Mesenchymal stem cell (in vitro differentiated cells and primary cell): Measurements from ENCODE around the gene PDE9A.

Experiments used
- DNase-seq: peaks from one replicate; pipeline ENCODE4 v3.0.0-alpha.2; 2013
- H2AFZ ChIP-seq: one replicate; pipeline ENCODE4 v1.6.1; 2013; ENCODE audit warnings: low read depth, mild to moderate bottlenecking, control low read depth, inconsistent platforms, low read length, moderate library complexity
- H2AK5ac ChIP-seq: 2 replicates; pipeline ENCODE4 v1.6.1; 2013; ENCODE audit warnings: low read length, moderate library complexity, mild to moderate bottlenecking, inconsistent platforms; ENCODE audit not compliant: severe bottlenecking
- H2BK120ac ChIP-seq: one replicate; pipeline ENCODE4 v1.6.1; 2013; ENCODE audit warnings: low read depth, mild to moderate bottlenecking, inconsistent platforms, low read length, moderate library complexity
- H2BK12ac ChIP-seq, 2 experiments: one replicate each; pipeline ENCODE4 v1.6.1; 2013; ENCODE audit warnings: inconsistent platforms in 2 of 2, low read length in 2 of 2, mild to moderate bottlenecking in 2 of 2, moderate library complexity in 2 of 2, control low read depth in 1 of 2
- H2BK15ac ChIP-seq: one replicate; pipeline ENCODE4 v1.6.1; 2013; ENCODE audit warnings: mild to moderate bottlenecking, low read depth, inconsistent platforms; ENCODE audit not compliant: poor library complexity, severe bottlenecking
- H2BK5ac ChIP-seq: 2 replicates; pipeline ENCODE4 v1.6.1; 2013; ENCODE audit warnings: low read depth, mild to moderate bottlenecking, low read length, control low read depth, inconsistent platforms; ENCODE audit not compliant: poor library complexity, severe bottlenecking
- H3K14ac ChIP-seq, 2 experiments: one replicate each; pipeline ENCODE4 v1.6.1; 2013; ENCODE audit warnings: inconsistent platforms in 2 of 2, low read length in 2 of 2, control low read depth in 1 of 2, mild to moderate bottlenecking in 1 of 2, moderate library complexity in 1 of 2
- H3K18ac ChIP-seq, 2 experiments: one replicate each; pipeline ENCODE4 v1.6.1; 2013; ENCODE audit warnings: inconsistent platforms in 2 of 2, low read length in 2 of 2, control low read depth in 1 of 2, low read depth in 1 of 2, mild to moderate bottlenecking in 1 of 2
- H3K23ac ChIP-seq, 2 experiments: one replicate each; pipeline ENCODE4 v1.6.1; 2013; ENCODE audit warnings: inconsistent platforms in 2 of 2, low read length in 2 of 2, mild to moderate bottlenecking in 2 of 2, moderate library complexity in 2 of 2, control low read depth in 1 of 2
- H3K27ac ChIP-seq: 2 replicates; pipeline ENCODE4 v1.5.1; 2013; ENCODE audit warnings: mild to moderate bottlenecking, moderate library complexity, low read length, control low read depth, inconsistent platforms; ENCODE audit not compliant: poor library complexity, severe bottlenecking
- H3K27me3 ChIP-seq, 2 experiments: 2 replicates each; pipeline versions ENCODE4 v1.6.1 to v1.7.0; 2013; ENCODE audit warnings: low read length in 2 of 2, mild to moderate bottlenecking in 2 of 2, moderate library complexity in 2 of 2, control low read depth in 1 of 2, inconsistent platforms in 1 of 2; ENCODE audit not compliant: control insufficient read depth in 1 of 2, insufficient read depth in 1 of 2
- H3K36me3 ChIP-seq, 2 experiments: 2 replicates each; pipeline versions ENCODE4 v1.6.1 to v1.7.0; 2013; ENCODE audit warnings: low read length in 2 of 2, control low read depth in 1 of 2, inconsistent platforms in 1 of 2, low read depth in 1 of 2, mild to moderate bottlenecking in 1 of 2; ENCODE audit not compliant: insufficient read depth in 2 of 2, control insufficient read depth in 1 of 2
- H3K4ac ChIP-seq, 2 experiments: one replicate each; pipeline ENCODE4 v1.6.1; 2013; ENCODE audit warnings: inconsistent platforms in 2 of 2, low read length in 2 of 2, mild to moderate bottlenecking in 2 of 2, moderate library complexity in 2 of 2, control low read depth in 1 of 2, low read depth in 1 of 2
- H3K4me1 ChIP-seq: 2 replicates; pipeline ENCODE4 v1.6.1; 2013; ENCODE audit warnings: low read depth, low read length, control low read depth; ENCODE audit not compliant: control insufficient read depth, insufficient read depth
- H3K4me2 ChIP-seq: 2 replicates; pipeline ENCODE4 v1.6.1; 2013; ENCODE audit warnings: low read length, mild to moderate bottlenecking, inconsistent platforms; ENCODE audit not compliant: poor library complexity, severe bottlenecking
- H3K4me3 ChIP-seq, 2 experiments: 2 replicates each; pipeline versions ENCODE4 v1.5.1 to v1.7.0; 2013; ENCODE audit warnings: low read length in 2 of 2, mild to moderate bottlenecking in 2 of 2, control low read depth in 1 of 2, low read depth in 1 of 2; ENCODE audit not compliant: insufficient read depth in 1 of 2
- H3K79me1 ChIP-seq: replicated peaks from 2 replicates; pipeline ENCODE4 v1.6.1; 2013; ENCODE audit warnings: mild to moderate bottlenecking, control low read depth, low read length, inconsistent platforms; ENCODE audit not compliant: poor library complexity, severe bottlenecking
- H3K9ac ChIP-seq: 2 replicates; pipeline ENCODE4 v1.7.0; 2013; ENCODE audit warnings: mild to moderate bottlenecking, low read length, moderate library complexity
- H3K9me3 ChIP-seq: 2 replicates; pipeline ENCODE4 v1.7.0; 2013; ENCODE audit warnings: mild to moderate bottlenecking, low read length; ENCODE audit not compliant: control insufficient read depth
- H4K8ac ChIP-seq: one replicate; pipeline ENCODE4 v1.6.1; 2013; ENCODE audit warnings: inconsistent platforms, mild to moderate bottlenecking, low read length, moderate library complexity
- H4K91ac ChIP-seq: one replicate; pipeline ENCODE4 v1.6.1; 2013; ENCODE audit warnings: mild to moderate bottlenecking, low read length, inconsistent platforms
- WGBS: methylation state at CpG from one replicate; pipeline ENCODE4 v1.1.7; 2013; ENCODE audit warnings: mixed read lengths; 5-methylcytosine and 5-hydroxymethylcytosine counted together

Gene PDE9A

DNA sequence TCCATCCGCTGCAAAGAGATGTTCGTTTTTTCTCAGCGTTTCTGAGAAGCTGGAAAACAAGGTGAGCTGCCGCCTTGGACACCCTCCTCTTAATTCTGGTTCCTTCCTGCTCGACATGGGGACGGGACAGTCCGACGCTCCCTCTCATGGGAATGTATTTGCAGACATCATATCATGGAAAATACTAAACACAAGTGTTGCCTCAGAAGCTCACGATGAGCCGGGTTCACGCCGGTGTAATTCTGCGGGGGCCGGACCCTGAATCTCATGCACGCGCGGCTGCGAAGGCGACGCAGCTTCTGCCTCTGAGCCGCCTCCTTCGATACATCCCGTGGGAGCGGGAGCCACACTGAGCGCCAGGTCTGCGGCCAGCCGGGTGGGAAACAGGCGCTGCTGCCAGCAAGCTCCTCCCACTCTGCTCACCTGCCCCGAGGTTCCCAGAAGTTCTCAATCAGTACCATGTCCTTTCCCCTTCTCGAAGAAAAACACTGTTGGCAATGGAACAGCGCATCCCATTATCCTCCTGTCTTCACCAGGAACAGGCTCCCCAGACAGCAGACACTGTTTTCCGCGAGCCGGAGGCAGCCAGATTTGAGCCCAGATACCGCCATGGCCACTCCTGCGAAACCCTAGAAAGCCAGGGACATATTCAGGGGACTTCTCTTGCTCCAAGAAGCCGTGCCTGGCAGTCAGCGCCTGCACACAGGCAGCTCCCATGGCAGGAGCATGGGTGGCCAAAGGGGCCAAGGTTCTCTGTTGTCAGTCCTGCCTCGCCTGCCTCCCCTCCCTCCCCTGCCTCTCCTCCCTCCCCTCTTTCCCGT is 127.9 kb downstream of the PDE9A start:
- DNase-seq, result peak; percentile 43
- Histone ChIP-seq H3K79me1 (no peaks in the 10 kb centered on the region), H3K14ac (peak overlapping the region in 1 of 2 experiments; percentile 27), H3K27ac (no peak overlapping the region), H2BK5ac (no peak overlapping the region), H3K27me3 (peaks cover 49 to 73% of the 10 kb centered on the region in 2 experiments), H3K36me3 (no peaks in the 10 kb centered on the region), H3K4me3 (peak overlapping the region; percentile 18 to 43), H3K4me2 (peak overlapping the region; percentile 76), H2BK15ac (no peak overlapping the region), H3K4ac (no peak overlapping the region), H2AK5ac (no peak overlapping the region), H2AFZ (peak overlapping the region; percentile 57), H2BK12ac (no peak overlapping the region), H4K91ac (no peak overlapping the region), H3K9ac (no peak overlapping the region), H3K23ac (peak overlapping the region in 1 of 2 experiments; percentile 26), H2BK120ac (no peak overlapping the region), H3K4me1 (peaks cover 13% of the 10 kb centered on the region), H3K18ac (no peak overlapping the region), H4K8ac (no peak overlapping the region), H3K9me3 (peaks cover 2% of the 10 kb centered on the region)
- 9% methylated on average over 39 of the region's 40 CpGs for WGBS

DNA sequence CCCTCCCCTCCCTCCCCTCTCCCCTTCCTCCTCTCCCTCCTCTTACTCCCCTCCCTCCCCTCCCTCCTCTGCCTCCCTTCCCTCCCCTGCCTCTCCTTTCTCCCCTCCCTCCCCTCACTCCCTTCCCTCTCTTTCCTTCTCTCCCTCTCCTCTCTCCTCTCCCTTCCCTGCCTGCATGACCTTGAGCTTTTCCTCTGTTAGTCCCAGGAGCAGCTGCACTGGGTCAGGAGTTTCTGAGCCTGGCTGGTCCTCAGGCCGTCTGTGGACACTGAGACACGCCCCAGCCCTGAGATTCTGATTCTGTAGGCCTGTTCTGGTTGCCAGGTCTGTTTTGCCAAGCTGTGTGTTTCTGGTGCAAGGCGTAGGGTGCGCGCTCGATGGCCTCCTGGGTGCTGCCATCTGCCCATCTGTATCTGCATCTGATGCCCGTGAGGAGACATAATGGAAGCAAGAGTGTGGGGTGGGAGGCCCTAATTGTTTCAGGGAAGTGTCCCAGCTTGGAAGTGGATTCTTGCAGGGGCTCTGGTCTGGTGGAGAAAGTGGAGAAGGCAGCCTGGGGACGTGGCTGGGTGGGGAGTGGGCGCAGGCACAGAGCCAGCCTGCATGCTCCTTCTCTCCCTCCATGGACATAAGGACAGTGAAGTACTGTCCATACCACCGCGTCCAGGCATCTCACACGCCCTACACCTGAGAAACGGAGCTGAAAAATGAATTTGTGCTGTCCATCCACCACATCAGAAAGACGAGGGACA is 128.7 kb downstream of the PDE9A start:
- Histone ChIP-seq H2BK5ac (no peak overlapping the region), H3K18ac (no peak overlapping the region), H2BK12ac (no peak overlapping the region), H3K4me3 (no peak overlapping the region), H3K14ac (no peak overlapping the region), H3K9ac (no peak overlapping the region), H2BK15ac (no peak overlapping the region), H3K9me3 (peaks cover 6% of the 10 kb centered on the region), H3K23ac (no peak overlapping the region), H3K36me3 (no peaks in the 10 kb centered on the region), H2AK5ac (no peak overlapping the region), H4K91ac (no peak overlapping the region), H3K27me3 (peaks cover 54 to 78% of the 10 kb centered on the region in 2 experiments), H3K4me2 (no peak overlapping the region), H3K27ac (no peak overlapping the region), H2AFZ (no peak overlapping the region), H3K79me1 (no peaks in the 10 kb centered on the region), H3K4me1 (peaks cover 11% of the 10 kb centered on the region), H2BK120ac (no peak overlapping the region), H4K8ac (no peak overlapping the region), H3K4ac (no peak overlapping the region)
- WGBS, result 83% methylated on average over 12 of the region's 14 CpGs
- no peak for DNase-seq

DNA sequence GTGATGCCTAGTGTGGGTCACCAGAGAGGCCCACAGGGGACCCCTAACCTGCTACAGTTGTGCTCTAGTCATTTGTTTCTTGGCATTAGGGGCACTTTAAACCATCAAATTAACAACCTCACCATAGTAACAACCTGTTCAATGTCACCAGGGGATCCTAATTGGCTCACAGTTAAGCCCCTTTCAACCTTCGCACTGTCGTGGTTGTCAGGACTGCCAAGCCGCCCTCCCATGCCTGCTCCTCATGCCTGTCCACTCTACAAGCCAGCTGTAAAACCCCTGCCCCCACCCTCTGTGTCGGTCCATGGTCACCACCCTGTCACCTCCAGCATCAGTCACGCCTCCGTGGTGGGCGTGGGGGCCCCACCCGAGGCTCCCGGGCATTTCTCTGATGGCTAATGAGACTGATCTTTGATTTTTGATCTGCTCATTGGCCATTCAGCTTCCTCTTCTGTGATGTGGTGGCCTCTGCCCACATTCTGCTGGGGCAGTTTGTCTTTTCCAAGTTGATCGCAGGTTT is 129.4 kb downstream of the PDE9A start:
- Histone ChIP-seq H3K36me3 (no peaks in the 10 kb centered on the region), H3K4ac (no peak overlapping the region), H3K4me2 (no peak overlapping the region), H3K79me1 (no peaks in the 10 kb centered on the region), H4K91ac (peak overlapping the region; percentile 47), H4K8ac (no peak overlapping the region), H3K9ac (no peak overlapping the region), H2BK5ac (no peak overlapping the region), H3K4me3 (no peak overlapping the region), H3K9me3 (peaks cover 4% of the 10 kb centered on the region), H3K23ac (no peak overlapping the region), H2BK15ac (no peak overlapping the region), H2AFZ (no peak overlapping the region), H3K14ac (no peak overlapping the region), H2BK12ac (peak overlapping the region in 1 of 2 experiments; percentile 40), H3K27ac (no peak overlapping the region), H3K27me3 (peaks cover 54 to 72% of the 10 kb centered on the region in 2 experiments), H3K4me1 (peaks cover 7% of the 10 kb centered on the region), H3K18ac (no peak overlapping the region), H2BK120ac (no peak overlapping the region), H2AK5ac (no peak overlapping the region)
- 86% methylated on average over 10 of the region's 10 CpGs for WGBS
- no peak for DNase-seq

DNA sequence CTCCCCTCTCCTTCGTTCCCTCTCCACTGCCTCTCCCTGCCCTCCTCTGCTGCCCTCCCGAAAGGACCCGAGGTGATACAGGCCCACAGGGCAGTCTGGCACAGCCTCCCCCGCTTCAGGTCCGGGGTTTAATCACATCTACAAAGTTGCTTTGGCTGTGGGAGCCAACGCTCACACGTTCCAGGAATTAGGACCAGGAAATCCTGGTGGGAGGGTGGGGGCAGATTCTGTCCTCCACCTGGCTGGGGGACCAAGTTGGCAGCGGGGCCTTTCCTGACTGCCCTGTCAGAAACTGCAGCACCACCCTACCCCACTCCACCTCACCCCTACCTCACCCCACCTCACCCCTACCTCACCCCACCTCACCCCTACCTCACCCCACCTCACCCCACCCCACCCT is 130.9 kb downstream of the PDE9A start:
- H3K27ac ChIP-seq, result no peak overlapping the region
- peaks cover 7% of the 10 kb centered on the region for H3K4me1 ChIP-seq
- H3K18ac ChIP-seq, result peak overlapping the region in 1 of 2 experiments; percentile 30
- H3K14ac ChIP-seq, result peak overlapping the region in 1 of 2 experiments; percentile 11
- H2BK120ac ChIP-seq, result no peak overlapping the region
- peak overlapping the region; percentile 45 for H4K8ac ChIP-seq
- peak overlapping the region; percentile 9 for H4K91ac ChIP-seq
- no peak overlapping the region for H2AFZ ChIP-seq
- no peaks in the 10 kb centered on the region for H3K36me3 ChIP-seq
- DNase-seq, result no peak
- H2BK15ac ChIP-seq, result no peak overlapping the region
- peaks cover 53 to 73% of the 10 kb centered on the region in 2 experiments for H3K27me3 ChIP-seq
- peaks cover 4% of the 10 kb centered on the region for H3K9me3 ChIP-seq
- H3K23ac ChIP-seq, result no peak overlapping the region
- H2BK12ac ChIP-seq, result peak overlapping the region in 1 of 2 experiments; percentile 21
- no peak overlapping the region for H2AK5ac ChIP-seq
- H3K9ac ChIP-seq, result no peak overlapping the region
- WGBS, result 80% methylated on average over 5 of the region's 8 CpGs
- no peak overlapping the region for H3K4ac ChIP-seq
- H3K4me2 ChIP-seq, result no peak overlapping the region
- H2BK5ac ChIP-seq, result no peak overlapping the region
- no peak overlapping the region for H3K4me3 ChIP-seq
- H3K79me1 ChIP-seq, result no peaks in the 10 kb centered on the region
